Measurements from ENCODE around the gene SAA2.

The SAA2 gene

DNA sequence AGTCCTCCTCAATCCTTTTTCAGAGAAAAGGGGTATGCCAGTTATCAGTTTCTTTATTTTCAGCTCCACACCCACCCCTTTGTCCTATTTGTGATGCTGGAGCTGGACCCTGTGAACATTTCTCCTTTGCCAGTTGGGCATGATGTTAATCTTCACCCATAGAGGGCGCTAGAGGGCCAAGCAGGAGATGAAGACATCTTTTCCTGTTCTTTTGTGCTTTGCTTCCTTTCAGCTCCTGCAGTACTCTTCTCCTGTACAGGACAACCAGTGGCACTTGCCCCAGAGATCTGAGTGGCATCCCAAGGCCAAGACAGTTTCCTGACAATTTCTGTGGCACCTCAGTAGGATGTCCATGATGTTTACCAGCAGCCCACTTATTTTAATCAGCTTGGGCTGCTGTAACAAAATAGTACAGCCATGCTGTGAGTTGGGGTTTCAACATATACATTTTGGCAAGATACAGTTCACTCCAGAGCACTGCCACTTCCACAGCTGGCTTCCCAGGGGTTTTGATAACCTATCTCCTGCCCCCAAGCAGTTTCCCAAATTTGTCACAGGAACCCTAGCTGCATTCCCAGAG lies 4.6 kb downstream of the SAA2 start:
- no peak for TF ChIP-seq ZFX (IDR thresholded peaks at IDR 0.05)
- TF ChIP-seq, protein P1, sequence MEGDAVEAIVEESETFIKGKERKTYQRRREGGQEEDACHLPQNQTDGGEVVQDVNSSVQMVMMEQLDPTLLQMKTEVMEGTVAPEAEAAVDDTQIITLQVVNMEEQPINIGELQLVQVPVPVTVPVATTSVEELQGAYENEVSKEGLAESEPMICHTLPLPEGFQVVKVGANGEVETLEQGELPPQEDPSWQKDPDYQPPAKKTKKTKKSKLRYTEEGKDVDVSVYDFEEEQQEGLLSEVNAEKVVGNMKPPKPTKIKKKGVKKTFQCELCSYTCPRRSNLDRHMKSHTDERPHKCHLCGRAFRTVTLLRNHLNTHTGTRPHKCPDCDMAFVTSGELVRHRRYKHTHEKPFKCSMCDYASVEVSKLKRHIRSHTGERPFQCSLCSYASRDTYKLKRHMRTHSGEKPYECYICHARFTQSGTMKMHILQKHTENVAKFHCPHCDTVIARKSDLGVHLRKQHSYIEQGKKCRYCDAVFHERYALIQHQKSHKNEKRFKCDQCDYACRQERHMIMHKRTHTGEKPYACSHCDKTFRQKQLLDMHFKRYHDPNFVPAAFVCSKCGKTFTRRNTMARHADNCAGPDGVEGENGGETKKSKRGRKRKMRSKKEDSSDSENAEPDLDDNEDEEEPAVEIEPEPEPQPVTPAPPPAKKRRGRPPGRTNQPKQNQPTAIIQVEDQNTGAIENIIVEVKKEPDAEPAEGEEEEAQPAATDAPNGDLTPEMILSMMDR (conservative IDR thresholded peaks at IDR 0.05) = peak; percentile 90
- no peak overlapping the region for H3K27ac ChIP-seq

DNA sequence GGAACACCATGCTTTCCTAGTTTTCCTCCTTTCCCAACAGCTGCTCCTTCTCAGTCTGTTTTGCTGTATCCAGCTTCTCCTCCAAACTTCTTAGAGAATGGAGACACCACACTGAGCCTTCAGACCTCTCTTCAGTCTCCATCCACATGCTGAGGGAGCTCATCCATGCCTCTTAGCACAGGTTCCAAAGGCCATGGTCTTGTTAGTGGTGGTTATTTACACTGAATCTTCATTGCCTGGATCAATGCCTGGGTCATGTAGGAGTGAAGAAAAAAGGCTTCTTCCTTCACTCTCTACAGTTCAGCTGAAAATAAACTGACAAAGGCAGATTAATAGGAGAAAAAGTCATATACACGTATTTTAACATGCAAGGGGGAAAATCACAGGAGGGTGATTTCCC lies 8.8 kb downstream of the SAA2 start:
- TF ChIP-seq, protein P1 (conservative IDR thresholded peaks at IDR 0.05) = no peak
- no peak for TF ChIP-seq ZFX (IDR thresholded peaks at IDR 0.05)
- no peak overlapping the region for H3K27ac ChIP-seq

DNA sequence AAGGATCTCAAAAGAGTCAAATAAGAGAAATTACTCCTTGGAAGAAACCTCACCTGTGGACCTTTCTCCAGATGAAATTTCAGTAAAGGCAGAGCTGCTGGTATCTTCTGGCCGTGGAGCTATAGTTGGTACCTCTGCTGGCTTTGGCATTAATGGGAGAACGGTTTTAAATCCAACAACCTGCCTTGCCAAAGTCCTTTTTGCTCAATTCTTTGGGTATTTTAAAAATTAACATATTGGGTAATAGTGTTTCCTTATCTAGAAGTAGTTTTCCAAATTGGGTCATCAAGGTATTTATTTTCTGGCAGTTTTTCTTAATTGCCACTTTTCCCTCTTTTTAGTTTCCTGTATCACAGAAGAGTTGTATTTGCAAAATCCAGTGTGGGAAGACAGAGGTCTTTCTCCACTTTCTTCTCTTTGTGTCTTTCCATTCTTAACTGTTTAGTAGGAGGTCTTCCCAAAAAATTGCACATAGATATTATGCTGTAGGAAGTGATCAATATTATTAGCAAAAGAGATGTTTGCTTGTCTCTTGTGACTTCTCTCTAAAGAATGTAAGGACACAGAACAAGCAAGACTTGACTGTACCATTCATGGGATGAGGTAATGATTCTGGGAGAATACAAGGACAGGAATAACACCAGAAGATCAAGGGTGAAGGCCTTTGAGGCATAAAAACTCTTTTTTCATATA lies 11.7 kb downstream of the SAA2 start, which contains the start of gene SAA4:
TSS of gene SAA4 (minus strand) at position 139 of the 693 bp plus-strand sequence. CDS start 876 bp downstream, outside the sequence.
- no peak within 1 kb of the TSS for H3K27ac ChIP-seq
- TF ChIP-seq, protein P1 (conservative IDR thresholded peaks at IDR 0.05) = no peak
- no peak for TF ChIP-seq ZFX (IDR thresholded peaks at IDR 0.05)

DNA sequence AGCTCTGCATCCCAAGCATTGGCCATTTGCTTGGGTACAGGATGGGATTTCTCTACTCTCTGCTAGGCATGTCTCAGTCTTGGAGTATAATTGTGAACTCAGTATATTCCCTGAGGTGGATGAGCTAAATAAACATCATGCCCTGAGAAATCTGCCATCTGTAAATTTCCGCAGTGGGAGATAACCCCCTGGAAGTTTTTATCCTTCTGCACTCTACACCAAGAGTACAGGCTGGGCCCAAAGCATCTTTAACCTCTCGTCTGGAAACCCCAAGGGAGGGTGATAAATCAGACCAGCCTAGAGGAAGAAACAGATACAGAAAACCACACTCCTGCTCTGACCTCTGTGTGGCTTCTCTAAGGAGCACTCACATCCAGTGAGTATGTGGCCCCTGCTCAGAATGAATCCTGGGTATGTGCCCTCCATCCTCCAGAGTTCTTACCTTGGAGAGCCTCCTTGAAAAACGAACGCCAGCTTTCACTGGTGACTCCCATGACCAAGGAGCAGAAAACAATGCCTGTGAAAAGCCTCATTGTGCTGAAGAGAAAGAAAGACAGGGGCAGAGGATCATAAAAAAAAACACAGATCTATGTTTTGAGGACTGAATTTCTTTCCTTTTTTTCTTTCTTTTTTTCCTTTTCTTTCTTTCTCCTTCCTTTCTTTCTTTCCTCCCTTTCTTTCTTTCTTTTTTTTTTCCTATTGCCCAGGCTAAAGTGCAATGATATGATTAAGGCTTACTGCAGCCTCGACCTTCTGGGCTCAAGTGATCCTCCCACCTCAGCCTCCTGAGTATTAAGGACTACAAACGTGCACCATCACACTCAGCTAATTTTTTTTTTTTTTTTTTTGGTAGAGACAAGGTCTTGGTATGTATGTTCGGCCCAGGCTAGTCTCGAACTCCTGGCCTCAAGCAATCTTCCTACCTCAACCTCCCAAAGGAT lies 12.8 kb downstream of the SAA2 start:
- H3K27ac ChIP-seq = no peak overlapping the region
- TF ChIP-seq, protein P1 (conservative IDR thresholded peaks at IDR 0.05) = no peak
- TF ChIP-seq ZFX (IDR thresholded peaks at IDR 0.05) = no peak

DNA sequence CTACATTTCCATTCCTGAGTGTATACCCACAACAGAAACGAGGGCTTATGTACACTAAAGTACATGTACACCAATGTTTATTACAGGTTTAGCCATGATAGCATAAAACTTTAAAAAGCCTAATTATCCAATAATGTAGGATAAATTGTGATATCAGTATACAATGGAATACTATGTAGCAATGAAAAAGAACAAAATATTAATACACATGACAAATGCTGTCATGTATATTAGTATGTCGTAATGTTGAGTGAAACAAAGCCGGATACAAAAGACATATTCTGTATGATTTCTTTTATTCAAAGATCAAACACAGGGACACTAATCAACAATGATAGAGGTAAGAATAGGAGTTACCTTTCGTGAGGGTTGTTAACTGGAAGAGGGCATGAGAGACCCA lies 14.6 kb downstream of the SAA2 start:
- H3K27ac ChIP-seq = no peak overlapping the region
- TF ChIP-seq ZFX (IDR thresholded peaks at IDR 0.05) = no peak
- TF ChIP-seq, protein P1 (conservative IDR thresholded peaks at IDR 0.05) = no peak

DNA sequence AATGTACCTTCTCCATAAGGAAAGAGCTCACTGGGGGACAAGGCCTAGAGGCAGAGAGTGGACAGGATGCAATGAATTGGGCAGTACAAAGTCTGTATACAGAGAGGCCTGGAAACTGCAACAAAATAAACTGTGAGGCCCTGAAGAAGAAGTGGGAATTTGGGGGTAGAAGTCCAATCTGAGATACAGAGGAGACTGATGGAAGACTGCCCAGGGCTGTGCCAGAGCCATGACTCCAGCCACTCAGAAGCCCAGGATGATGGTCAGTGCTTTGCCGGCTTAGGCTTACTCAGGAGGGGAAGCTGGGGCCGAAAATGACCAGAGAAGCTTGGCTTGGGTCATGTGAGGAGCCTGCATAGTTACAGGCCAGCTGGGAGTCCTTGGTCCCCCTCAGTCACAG lies 17.6 kb downstream of the SAA2 start:
- TF ChIP-seq, protein P1 (conservative IDR thresholded peaks at IDR 0.05) = no peak
- TF ChIP-seq ZFX (IDR thresholded peaks at IDR 0.05) = no peak
- no peak overlapping the region for H3K27ac ChIP-seq
